Colonic mucosa (tissue), 4 donors: ENCODE results near the gene RIPPLY2. TPM values are rescaled to one million over a fixed set of nuclear protein-coding genes. Genes with fewer than 3 reads are reported as not detected.
"Not testable (repeated sequence)": the region's sequence is repeated elsewhere in the genome, so short reads cannot be mapped to it uniquely, and the experiment has no call there.

Source experiments
- DNase-seq: peaks from one replicate; pipeline ENCODE4 v3.0.0-alpha.2; 2020
- H3K27ac ChIP-seq: fragments of 200-600 bp; one replicate; pipeline ENCODE4 v1.8.0; 2021
- H3K27me3 ChIP-seq: fragments of 200-600 bp; one replicate; pipeline ENCODE4 v1.8.0; 2021
- H3K36me3 ChIP-seq: fragments of 200-600 bp; one replicate; pipeline ENCODE4 v1.8.0; 2021
- H3K4me1 ChIP-seq: fragments of 200-600 bp; one replicate; pipeline ENCODE4 v1.8.0; 2021; ENCODE audit warnings: mild to moderate bottlenecking
- H3K4me3 ChIP-seq: fragments of 200-600 bp; one replicate; pipeline ENCODE4 v1.8.0; 2021
- H3K9ac ChIP-seq, 2 donors: one replicate each; pipeline ENCODE4 v1.7.0; 2013; ENCODE audit warnings: control low read depth in 2 of 2, low read depth in 2 of 2, low read length in 2 of 2
- H3K9me3 ChIP-seq: fragments of 200-600 bp; one replicate; pipeline ENCODE4 v1.8.0; 2021
- CTCF ChIP-seq: fragments of 200-600 bp; IDR thresholded peaks from one replicate; pipeline ENCODE4 v1.8.0; 2022; ENCODE audit warnings: antibody characterized with exemption, mild to moderate bottlenecking
- intact Hi-C: fragments of 100-400 bp; cut with DNase I; formaldehyde crosslinking; loops from one replicate; pipeline ENCODE4 v1.14.1; 2022
- total RNA-seq, 2 donors: library from RNA; stranded (reverse); fragmentation: NEBNext Ultra II Directional in 1 of 2; extraction: Animal tissue kit (Norgen Biotek cat#: 25700) in 1 of 2; gene quantifications; one replicate each; pipeline ENCODE4 v1.2.1, GENCODE V29; 2021
- donor health status: healthy.
- donor health status: DM: no; HTN: no; CAD: no.
- donor health status: DM: no; HTN: no; CAD: no.

RIPPLY2 gene
- not detected for total RNA-seq

DNA sequence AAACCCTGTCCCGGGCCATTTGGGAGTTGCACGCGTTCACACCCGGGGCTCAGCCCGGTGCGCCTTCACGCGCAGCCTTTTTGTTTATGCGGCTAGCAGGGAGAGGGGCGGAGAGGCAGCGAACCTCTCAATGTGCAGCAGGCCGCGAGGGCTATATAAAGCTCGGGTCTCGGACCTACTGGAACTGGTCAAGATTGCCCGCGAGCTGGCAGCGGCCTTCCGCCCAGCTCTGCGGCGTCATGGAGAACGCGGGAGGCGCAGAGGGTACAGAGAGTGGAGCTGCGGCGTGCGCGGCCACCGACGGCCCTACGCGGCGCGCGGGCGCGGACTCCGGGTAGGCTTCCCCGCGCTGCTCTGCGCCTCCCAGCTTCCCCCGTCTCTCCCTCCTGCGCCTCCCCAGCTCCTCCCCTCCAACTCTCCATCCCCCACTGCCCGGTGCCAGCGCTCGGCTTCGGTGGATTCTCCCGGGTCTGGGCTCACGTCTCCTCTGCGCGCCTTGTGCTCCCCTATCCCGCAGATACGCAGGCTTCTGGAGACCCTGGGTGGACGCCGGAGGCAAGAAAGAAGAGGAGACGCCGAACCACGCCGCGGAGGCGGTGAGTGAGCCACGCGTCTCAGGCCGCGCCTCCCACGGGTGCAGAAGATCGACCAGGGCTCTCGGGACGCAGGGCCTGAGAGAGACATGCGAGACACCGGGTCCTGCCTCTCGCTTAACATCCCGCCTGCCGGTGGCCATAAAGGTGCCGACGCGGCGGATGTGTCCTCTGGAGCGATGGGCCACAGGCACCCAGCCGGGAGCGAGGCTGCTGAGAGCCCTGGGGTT lies at the start of gene RIPPLY2:
RIPPLY2 (plus strand) TSS at position 183 of the 823 bp plus-strand sequence; CDS start at position 240, 57 bp downstream.
- intact Hi-C loops, result no loop called here
- no peak for TF ChIP-seq CTCF
- no peak within 1 kb of the TSS for H3K27ac ChIP-seq
- H3K27me3 ChIP-seq, result peaks cover 29% of the 10 kb centered on the region
- no peaks in the 10 kb centered on the region for H3K36me3 ChIP-seq
- peak within 1 kb of the TSS in 1 of 2 donors; percentile 49 for H3K9ac ChIP-seq
- H3K4me1 ChIP-seq, result peaks cover 7% of the 10 kb centered on the region
- no peaks in the 10 kb centered on the region for H3K9me3 ChIP-seq
- peak within 1 kb of the TSS; percentile 20 for H3K4me3 ChIP-seq
- peak; percentile 22 for DNase-seq

GRCh38 chr6:83803492-83803891 lies 49.7 kb upstream of the RIPPLY2 start:
- H3K4me3 ChIP-seq, H3K27ac ChIP-seq, H3K27me3 ChIP-seq, H3K9ac ChIP-seq, H3K36me3 ChIP-seq, H3K4me1 ChIP-seq, H3K9me3 ChIP-seq, DNase-seq, intact Hi-C loops: not testable (repeated sequence)

- H3K9ac ChIP-seq, result no peak overlapping the region
- no peak for TF ChIP-seq CTCF
- no peak overlapping the region for H3K4me3 ChIP-seq
- intact Hi-C loops, result no loop called here
- H3K36me3 ChIP-seq, result no peaks in the 10 kb centered on the region
- no peaks in the 10 kb centered on the region for H3K9me3 ChIP-seq
- DNase-seq, result no peak
- H3K27ac ChIP-seq, result no peak overlapping the region
- no peaks in the 10 kb centered on the region for H3K4me1 ChIP-seq
- H3K27me3 ChIP-seq, result no peaks in the 10 kb centered on the region
Observed at GRCh38 chr6:83804886-83805285, 48.3 kb upstream of the RIPPLY2 start.

GRCh38 chr6:83808005-83808404 lies 45.2 kb upstream of the RIPPLY2 start:
- Histone ChIP-seq H3K9me3 (no peaks in the 10 kb centered on the region), H3K36me3 (no peaks in the 10 kb centered on the region), H3K27me3 (no peaks in the 10 kb centered on the region), H3K27ac (no peak overlapping the region), H3K4me3 (no peak overlapping the region), H3K9ac (no peak overlapping the region), H3K4me1 (no peaks in the 10 kb centered on the region)
- intact Hi-C loops, result no loop called here
- no peak for DNase-seq
- no peak for TF ChIP-seq CTCF

DNA sequence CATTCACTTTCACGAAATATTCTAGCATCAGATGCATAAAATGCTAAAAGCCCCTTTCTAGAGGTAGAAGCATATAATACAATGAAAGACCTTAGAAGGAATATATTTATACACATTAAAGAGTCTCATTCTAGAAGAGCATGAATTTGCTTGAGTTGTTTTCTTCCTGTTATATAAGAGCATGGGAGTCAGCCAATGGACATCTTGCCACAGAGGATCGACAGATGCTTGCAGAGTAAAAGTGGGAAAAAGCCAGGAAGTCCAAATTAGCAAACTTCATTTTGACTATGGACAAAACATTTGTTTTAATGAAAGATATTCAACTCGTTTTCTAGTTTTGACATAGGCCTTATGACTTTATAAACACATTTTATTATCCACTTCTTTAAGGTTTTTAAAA lies 44.2 kb upstream of the RIPPLY2 start:
- H3K9me3 ChIP-seq, result no peaks in the 10 kb centered on the region
- H3K27ac ChIP-seq, result no peak overlapping the region
- H3K27me3 ChIP-seq, result no peaks in the 10 kb centered on the region
- no peak overlapping the region for H3K4me3 ChIP-seq
- intact Hi-C loops, result no loop called here
- H3K36me3 ChIP-seq, result no peaks in the 10 kb centered on the region
- TF ChIP-seq CTCF, result no peak
- H3K4me1 ChIP-seq, result no peaks in the 10 kb centered on the region
- no peak for DNase-seq
- H3K9ac ChIP-seq, result no peak overlapping the region

DNA sequence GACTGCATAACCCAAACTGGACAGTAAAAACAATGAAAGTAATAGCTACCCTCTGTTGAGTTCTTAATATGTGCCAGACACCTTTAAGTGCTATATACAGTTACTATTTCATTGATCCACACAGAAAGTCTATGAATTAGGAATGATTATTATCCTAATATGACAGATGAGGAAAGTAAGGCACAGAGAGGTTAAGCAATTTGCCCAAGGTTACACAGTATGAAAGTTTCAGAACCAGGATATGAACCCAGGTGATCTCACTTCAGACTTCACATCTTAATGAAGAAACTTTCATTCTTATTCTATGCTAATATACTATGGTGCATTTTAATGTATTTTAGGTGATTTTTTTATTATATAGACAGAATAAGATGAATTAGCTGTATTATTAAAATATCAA lies 40.6 kb upstream of the RIPPLY2 start:
- no peaks in the 10 kb centered on the region for H3K36me3 ChIP-seq
- no peaks in the 10 kb centered on the region for H3K9me3 ChIP-seq
- no peak overlapping the region for H3K27ac ChIP-seq
- no peak overlapping the region for H3K9ac ChIP-seq
- H3K4me3 ChIP-seq, result no peak overlapping the region
- intact Hi-C loops, result no loop called here
- no peak for TF ChIP-seq CTCF
- no peaks in the 10 kb centered on the region for H3K4me1 ChIP-seq
- no peaks in the 10 kb centered on the region for H3K27me3 ChIP-seq
- no peak for DNase-seq
